HepG2 (cell line): ENCODE measurements around the gene EXOC3L4. TPM values are rescaled to one million over a fixed set of nuclear protein-coding genes. Genes with fewer than 3 reads are reported as not detected.

Experiments
- DZIP1 ChIP-seq: sonication (generic); formaldehyde crosslinking; IDR thresholded peaks from 2 replicates; pipeline ENCODE4 v1.5.0; 2020; ENCODE audit warnings: mild to moderate bottlenecking, missing genetic modification reagents
- FUBP1 ChIP-seq: sonication (generic); formaldehyde crosslinking; IDR thresholded peaks from 2 replicates; pipeline ENCODE4 v1.5.1; 2020; ENCODE audit warnings: missing genetic modification reagents, mild to moderate bottlenecking, borderline replicate concordance
- GATAD1 ChIP-seq: IDR thresholded peaks from 2 replicates; pipeline ENCODE4 v1.6.1; 2016; ENCODE audit warnings: missing genetic modification reagents, missing compliant biosample characterization
- HOXA7 ChIP-seq: sonication (generic); formaldehyde crosslinking; IDR thresholded peaks from 2 replicates; pipeline ENCODE4 v1.8.1; 2022; ENCODE audit warnings: mild to moderate bottlenecking, missing genetic modification reagents, moderate library complexity
- POLR2A ChIP-seq, 2 experiments: IDR thresholded peaks; 2 replicates each; pipeline ENCODE4 v1.6.1; 2011; ENCODE audit warnings: low read depth in 2 of 2, low read length in 2 of 2, mild to moderate bottlenecking in 1 of 2, moderate library complexity in 1 of 2; ENCODE audit not compliant: insufficient read depth in 1 of 2
- POLR2G ChIP-seq: fragments of 200-400 bp; formaldehyde crosslinking; IDR thresholded peaks from 2 replicates; pipeline ENCODE4 v1.6.1; 2018; ENCODE audit warnings: mild to moderate bottlenecking, low read depth, low read length, moderate library complexity
- RXRB ChIP-seq: IDR thresholded peaks from 2 replicates; pipeline ENCODE4 v1.6.1; 2016; ENCODE audit warnings: borderline replicate concordance, missing genetic modification reagents, missing compliant biosample characterization
- SMC3 ChIP-seq: IDR thresholded peaks from 2 replicates; pipeline ENCODE4 v1.6.1; 2011; ENCODE audit warnings: low read length, improper control_type of control experiment
- SP1 ChIP-seq, 2 experiments: fragments of 450-650 bp in 1 of 2; sonication (generic) in 1 of 2; formaldehyde crosslinking in 1 of 2; IDR thresholded peaks; 2 replicates each; pipeline versions ENCODE4 v1.4.0 to v1.6.1; 2016 to 2020; ENCODE audit warnings: missing genetic modification reagents in 1 of 2
- SSRP1 ChIP-seq: IDR thresholded peaks from 2 replicates; pipeline ENCODE4 v1.6.1; 2016; ENCODE audit warnings: control low read depth
- XRCC5 ChIP-seq: fragments of 200-400 bp; formaldehyde crosslinking; optimal IDR thresholded peaks from 2 replicates; pipeline ENCODE3; 2017; ENCODE audit warnings: mild to moderate bottlenecking, low read length
- ZEB1 ChIP-seq: IDR thresholded peaks from 2 replicates; pipeline ENCODE4 v1.6.1; 2012; ENCODE audit warnings: mild to moderate bottlenecking, low read depth, inconsistent platforms; ENCODE audit not compliant: insufficient replicate concordance
- ZFP1 ChIP-seq: IDR thresholded peaks from 2 replicates; pipeline ENCODE4 v1.6.1; 2016
- ZNF280B ChIP-seq: sonication (generic); formaldehyde crosslinking; IDR thresholded peaks from 2 replicates; pipeline ENCODE4 v1.5.0; 2020; ENCODE audit warnings: missing genetic modification reagents, mild to moderate bottlenecking, borderline replicate concordance
- ZNF501 ChIP-seq: sonication (generic); formaldehyde crosslinking; IDR thresholded peaks from 2 replicates; pipeline ENCODE4 v1.5.1; 2020; ENCODE audit warnings: mild to moderate bottlenecking, moderate library complexity, missing genetic modification reagents
- ZNF556 ChIP-seq: sonication (generic); formaldehyde crosslinking; IDR thresholded peaks from 2 replicates; pipeline ENCODE4 v1.4.0; 2020; ENCODE audit warnings: mild to moderate bottlenecking, missing genetic modification reagents, borderline replicate concordance
- ZNF598 ChIP-seq: sonication (generic); formaldehyde crosslinking; IDR thresholded peaks from 2 replicates; pipeline ENCODE4 v1.5.1; 2020; ENCODE audit warnings: mild to moderate bottlenecking, missing genetic modification reagents, borderline replicate concordance
- ZNF607 ChIP-seq: sonication (generic); formaldehyde crosslinking; IDR thresholded peaks from 2 replicates; pipeline ENCODE4 v1.5.1; 2020; ENCODE audit warnings: missing genetic modification reagents, mild to moderate bottlenecking, borderline replicate concordance
- ZNF713 ChIP-seq: sonication (generic); formaldehyde crosslinking; IDR thresholded peaks from 2 replicates; pipeline ENCODE4 v1.4.0; 2020; ENCODE audit warnings: mild to moderate bottlenecking, missing genetic modification reagents
- ZNF772 ChIP-seq: sonication (generic); formaldehyde crosslinking; IDR thresholded peaks from 2 replicates; pipeline ENCODE4 v1.5.0; 2020; ENCODE audit warnings: mild to moderate bottlenecking, missing genetic modification reagents
- polyA plus RNA-seq, 8 experiments: library from polyadenylated mRNA; depleted of rRNA in 3 of 8; stranded (reverse) in 7 of 8; unstranded in 1 of 8; fragments of >200 nt; fragmentation: Illumina TruSeq in 4 of 8; extraction: Trizol in 4 of 8; gene quantifications; 2 replicates each; pipeline versions ENCODE4 v1.2.1 to v1.2.3, GENCODE V29; 2011 to 2016; ENCODE audit warnings: low read depth in 4 of 8, missing spikeins in 1 of 8, mixed read lengths in 1 of 8; ENCODE audit not compliant: insufficient read depth in 1 of 8
- total RNA-seq, 5 experiments: library from RNA; depleted of rRNA; stranded (reverse); fragments of >200 nt; fragmentation: Illumina TruSeq; extraction: Trizol; gene quantifications; 2 replicates each; pipeline ENCODE4 v1.2.3, GENCODE V29; 2016; ENCODE audit warnings: low read depth in 1 of 5
- TF ChIP-seq, protein P1 (sequence below): IDR thresholded peaks from 2 replicates; pipeline ENCODE4 v1.6.1; 2016; ENCODE audit warnings: low read depth, control low read depth
- TF ChIP-seq, protein P2 (sequence below): IDR thresholded peaks from 2 replicates; pipeline ENCODE4 v1.6.1; 2012; ENCODE audit warnings: inconsistent platforms

EXOC3L4 gene
- total and polyA plus RNA-seq, 2 of the 13 experiments (the other 11 are each of a cell fraction or from before 2014, with no cell fraction given): 11.8 to 27.0 TPM

GRCh38 chr14:103104654-103105452, 10.3 kb downstream of the EXOC3L4 start (continued):
- TF ChIP-seq, protein P1, sequence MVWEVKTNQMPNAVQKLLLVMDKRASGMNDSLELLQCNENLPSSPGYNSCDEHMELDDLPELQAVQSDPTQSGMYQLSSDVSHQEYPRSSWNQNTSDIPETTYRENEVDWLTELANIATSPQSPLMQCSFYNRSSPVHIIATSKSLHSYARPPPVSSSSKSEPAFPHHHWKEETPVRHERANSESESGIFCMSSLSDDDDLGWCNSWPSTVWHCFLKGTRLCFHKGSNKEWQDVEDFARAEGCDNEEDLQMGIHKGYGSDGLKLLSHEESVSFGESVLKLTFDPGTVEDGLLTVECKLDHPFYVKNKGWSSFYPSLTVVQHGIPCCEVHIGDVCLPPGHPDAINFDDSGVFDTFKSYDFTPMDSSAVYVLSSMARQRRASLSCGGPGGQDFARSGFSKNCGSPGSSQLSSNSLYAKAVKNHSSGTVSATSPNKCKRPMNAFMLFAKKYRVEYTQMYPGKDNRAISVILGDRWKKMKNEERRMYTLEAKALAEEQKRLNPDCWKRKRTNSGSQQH (CRISPR knock-in tag): 0 out of 2 replicates have a peak, but pooled peaks have one; percentile 73
- TF ChIP-seq ZNF501: peak; percentile 75
- 0 out of 2 replicates have a peak, but pooled peaks have one; percentile 30 for TF ChIP-seq GATAD1 (CRISPR knock-in tag)
- TF ChIP-seq ZNF713 (CRISPR knock-in tag): no peak
- no peak for TF ChIP-seq ZNF772 (CRISPR knock-in tag)
- peak; percentile 42; the same call in 1 of the 2 replicates for TF ChIP-seq SSRP1
- TF ChIP-seq HOXA7 (CRISPR knock-in tag): peak; percentile 78; the same call in 1 of the 2 replicates
- TF ChIP-seq POLR2G: peak; percentile 36
- 0 out of 2 replicates have a peak, but pooled peaks have one; percentile 32 for TF ChIP-seq SP1 (IDR thresholded peaks at IDR 0.05)
- no peak for TF ChIP-seq SP1 (CRISPR knock-in tag; IDR thresholded peaks at IDR 0.05)
- TF ChIP-seq ZEB1: peak; percentile 70
- 0 out of 2 replicates have a peak, but pooled peaks have one; percentile 39 for TF ChIP-seq DZIP1 (CRISPR knock-in tag)
- TF ChIP-seq ZNF280B: no peak
- peak; percentile 93; the same call in 1 of the 2 replicates for TF ChIP-seq FUBP1 (CRISPR knock-in tag)
- no peak for TF ChIP-seq ZNF607 (CRISPR knock-in tag)
- TF ChIP-seq, protein P2, sequence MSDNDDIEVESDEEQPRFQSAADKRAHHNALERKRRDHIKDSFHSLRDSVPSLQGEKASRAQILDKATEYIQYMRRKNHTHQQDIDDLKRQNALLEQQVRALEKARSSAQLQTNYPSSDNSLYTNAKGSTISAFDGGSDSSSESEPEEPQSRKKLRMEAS: peak; percentile 17
- peak; percentile 77 for TF ChIP-seq XRCC5
- peak; percentile 31; the same call in 1 of the 2 replicates for TF ChIP-seq RXRB
- TF ChIP-seq ZNF598 (CRISPR knock-in tag): 0 out of 2 replicates have a peak, but pooled peaks have one; percentile 24
- TF ChIP-seq POLR2A (IDR thresholded peaks at IDR 0.05; ENCODE audit: insufficient read depth in 1 of 2, low read depth in 2 of 2, low read length in 2 of 2): peak in 1 of 2 experiments; percentile 47; a peak in 1 of 4 replicates
- 0 out of 2 replicates have a peak, but pooled peaks have one; percentile 1 for TF ChIP-seq ZNF556 (CRISPR knock-in tag)
- peak; percentile 33; the same call in 1 of the 2 replicates for TF ChIP-seq SMC3
- TF ChIP-seq ZFP1 (CRISPR knock-in tag): no peak
